Esophagus mucosa (tissue), 1 donor: ENCODE measurements around the gene SEPTIN6. TPM values are rescaled to one million over a fixed set of nuclear protein-coding genes. Genes with fewer than 3 reads are reported as not detected.
A peak's percentile ranks its signal among the peaks of the same experiment; 100 is the strongest.

Source experiments
- ATAC-seq: fragments of 200-7000 bp; cut with Tn5 transposase; one replicate; pipeline ENCODE4 v1.9.1; 2020
- total RNA-seq: library from RNA; stranded (reverse); gene quantifications from one replicate; pipeline ENCODE4 v1.2.4, GENCODE V29; 2023
- donor health status: DM: yes; HTN: yes; CAD: no.

Gene SEPTIN6
- total RNA-seq, 1 donor from 2014 or later = 5.1 TPM

DNA sequence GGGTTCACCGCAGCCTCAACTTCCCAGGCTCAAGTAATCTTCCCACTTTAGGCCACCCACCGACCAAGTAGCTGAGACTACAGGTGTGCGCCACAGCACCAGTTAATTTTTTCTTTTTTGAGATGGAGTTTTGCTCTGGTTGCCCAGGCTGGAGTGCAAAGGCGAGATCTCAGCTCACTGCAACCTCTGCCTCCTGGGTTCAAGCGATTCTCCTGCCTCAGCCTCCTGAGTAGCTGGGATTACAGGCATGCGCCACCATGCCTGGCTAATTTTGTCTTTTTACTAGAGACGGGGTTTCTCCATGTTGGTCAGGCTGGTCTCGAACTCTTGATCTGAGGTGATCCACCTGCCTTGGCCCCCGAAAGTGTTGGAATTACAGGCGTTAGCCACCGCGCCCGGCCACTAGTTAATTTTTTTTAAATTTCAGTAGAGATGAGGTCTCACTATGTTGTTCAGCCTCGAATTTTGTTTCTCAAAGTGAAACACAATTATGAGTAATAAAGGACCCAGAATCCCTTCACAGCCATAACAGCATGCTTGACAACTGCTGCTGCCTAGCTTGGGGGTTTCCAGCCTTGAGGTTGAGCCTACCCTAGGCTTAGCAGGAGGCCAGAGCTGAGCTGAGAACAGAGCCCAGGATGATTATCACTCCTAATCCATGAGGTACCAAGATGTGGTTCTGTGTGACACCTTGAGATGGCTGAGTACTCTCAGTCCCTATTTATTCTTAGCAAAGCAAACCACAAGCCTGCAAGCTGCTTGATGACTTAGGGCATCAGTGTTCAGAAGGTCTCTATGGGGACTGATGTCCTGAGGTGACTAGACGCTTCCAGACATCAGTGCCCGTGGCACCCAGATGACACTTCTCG, 45.2 kb downstream of the SEPTIN6 start:
- ATAC-seq = peak; percentile 33

DNA sequence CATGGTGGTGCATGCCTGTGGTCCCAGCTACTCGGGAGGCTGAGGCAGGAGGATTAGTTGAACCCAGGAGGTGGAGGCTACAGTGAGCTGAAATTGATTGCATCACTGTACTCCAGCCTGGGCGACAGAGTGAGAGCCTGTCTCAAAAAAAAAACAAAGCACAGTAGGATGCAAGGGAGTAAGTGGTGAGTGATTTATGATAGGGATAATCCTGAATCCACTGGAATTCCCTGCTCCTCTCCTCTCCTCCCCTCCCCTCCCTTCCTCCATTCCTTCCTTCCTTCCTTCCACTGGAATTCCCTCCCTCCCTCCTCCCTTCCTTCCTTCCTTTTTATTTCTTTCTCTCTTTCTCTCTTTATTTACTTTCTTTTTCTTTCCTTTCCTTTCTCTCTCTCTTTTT, 45.9 kb downstream of the SEPTIN6 start:
- ATAC-seq = no peak

DNA sequence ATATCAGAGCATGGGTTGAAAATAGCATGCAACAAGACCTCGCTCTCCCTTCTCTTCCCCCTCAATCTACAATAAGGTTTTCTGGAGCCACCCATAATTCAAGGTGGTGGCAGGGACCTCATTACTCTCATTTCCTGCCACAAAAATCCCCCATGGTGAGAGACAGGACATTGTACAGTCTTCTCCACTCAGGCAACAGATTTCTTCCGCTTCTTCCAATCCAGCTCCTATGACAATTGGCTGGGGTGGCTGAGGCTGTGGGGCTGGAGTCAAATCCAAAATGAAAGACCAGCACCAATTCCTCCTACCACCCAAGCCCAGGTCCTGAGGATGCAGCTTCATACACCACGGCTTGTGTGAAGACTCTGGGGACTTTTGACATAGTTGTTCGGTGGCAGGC, 46.5 kb downstream of the SEPTIN6 start:
- ATAC-seq = no peak

DNA sequence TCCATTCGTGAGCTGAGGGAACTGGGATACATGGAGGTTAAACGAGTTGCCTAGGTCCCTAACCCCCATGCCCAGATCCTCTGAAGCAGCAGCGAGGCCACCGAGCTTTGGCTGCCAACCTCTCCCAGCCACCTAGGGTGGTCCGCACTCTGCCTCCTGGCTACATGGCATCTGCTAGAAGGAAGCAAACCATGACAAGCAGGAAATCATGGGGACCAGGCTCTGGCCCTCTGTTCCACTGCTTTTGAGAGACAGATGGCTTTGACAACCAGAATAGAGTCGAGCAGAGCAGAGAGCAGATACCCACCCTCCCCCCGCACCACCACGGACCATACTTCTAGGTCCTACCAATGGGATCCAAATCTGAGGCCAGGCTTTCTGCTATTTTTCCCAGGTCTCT, 49.3 kb downstream of the SEPTIN6 start:
- no peak for ATAC-seq

Other genes starting within 250 kb of the SEPTIN6 start
- gene SLC25A5, start 224.7 kb downstream of the SEPTIN6 start, total RNA-seq = 452 TPM
- 13.5 TPM for gene STEEP1, start 127.8 kb downstream of the SEPTIN6 start, total RNA-seq
- gene UBE2A, start 118.6 kb downstream of the SEPTIN6 start, total RNA-seq = 44.7 TPM
- 7.5 TPM for gene NKRF, start 86.7 kb downstream of the SEPTIN6 start, total RNA-seq
- not detected for gene SOWAHD, start 65.4 kb upstream of the SEPTIN6 start, total RNA-seq
- gene RPL39, start 98.5 kb upstream of the SEPTIN6 start, total RNA-seq = 2,055 TPM
- 3.7 TPM for gene UPF3B, start 159.8 kb upstream of the SEPTIN6 start, total RNA-seq
- gene RNF113A, start 178.6 kb upstream of the SEPTIN6 start, total RNA-seq = 8.2 TPM
- gene NDUFA1, start 178.7 kb upstream of the SEPTIN6 start, total RNA-seq = 84.3 TPM
- gene AKAP14, start 202.7 kb upstream of the SEPTIN6 start, total RNA-seq = not detected